HG02588 (cell line): ENCODE measurements around the gene CACNA1S.

Experiments used
- ATAC-seq: cut with Tn5 transposase; IDR thresholded peaks from one replicate; pipeline ENCODE4 v1.9.1; 2021; ENCODE audit warnings: mild to moderate bottlenecking, moderate library complexity; ENCODE audit not compliant: unreplicated experiment

CACNA1S gene

GRCh38 chr1:201140235-201140940 lies 28.2 kb upstream of the CACNA1S start:
- no peak for ATAC-seq

- ATAC-seq: no peak
Measured at GRCh38 chr1:201139756-201140155, 27.5 kb upstream of the CACNA1S start.

- no peak for ATAC-seq
Measured at GRCh38 chr1:201139306-201139705, 27.1 kb upstream of the CACNA1S start.

- ATAC-seq: no peak
Measured at GRCh38 chr1:201138311-201138840, 26.1 kb upstream of the CACNA1S start.

- no peak for ATAC-seq
Measured at GRCh38 chr1:201137579-201138310, 25.5 kb upstream of the CACNA1S start.

- no peak for ATAC-seq
Measured at GRCh38 chr1:201137024-201137392, 24.8 kb upstream of the CACNA1S start.

GRCh38 chr1:201136355-201137023 lies 24.3 kb upstream of the CACNA1S start:
- no peak for ATAC-seq

GRCh38 chr1:201134405-201134804 lies 22.2 kb upstream of the CACNA1S start:
- ATAC-seq: no peak

GRCh38 chr1:201131398-201131797 lies 19.2 kb upstream of the CACNA1S start:
- no peak for ATAC-seq

- ATAC-seq: no peak
Measured at GRCh38 chr1:201128962-201129361, 16.7 kb upstream of the CACNA1S start.

GRCh38 chr1:201128476-201128875 lies 16.2 kb upstream of the CACNA1S start:
- ATAC-seq: no peak

- ATAC-seq: no peak
Measured at GRCh38 chr1:201127755-201128455, 15.7 kb upstream of the CACNA1S start.

GRCh38 chr1:201126832-201127754 lies 14.9 kb upstream of the CACNA1S start, which contains the start of gene ASCL5:
ASCL5 (minus strand) TSS chr1:201127184; CDS start chr1:201115372, 11,812 bp downstream.
- ATAC-seq: no peak

- no peak for ATAC-seq
Measured at GRCh38 chr1:201126463-201126831, 14.2 kb upstream of the CACNA1S start.

GRCh38 chr1:201125800-201126199 lies 13.6 kb upstream of the CACNA1S start:
- no peak for ATAC-seq

GRCh38 chr1:201125019-201125418 lies 12.8 kb upstream of the CACNA1S start:
- no peak for ATAC-seq

GRCh38 chr1:201123866-201124265 lies 11.6 kb upstream of the CACNA1S start:
- no peak for ATAC-seq

GRCh38 chr1:201122321-201122957 lies 10.2 kb upstream of the CACNA1S start:
- ATAC-seq: no peak
